ENCODE data around the gene UFL1.

Gene UFL1

DNA sequence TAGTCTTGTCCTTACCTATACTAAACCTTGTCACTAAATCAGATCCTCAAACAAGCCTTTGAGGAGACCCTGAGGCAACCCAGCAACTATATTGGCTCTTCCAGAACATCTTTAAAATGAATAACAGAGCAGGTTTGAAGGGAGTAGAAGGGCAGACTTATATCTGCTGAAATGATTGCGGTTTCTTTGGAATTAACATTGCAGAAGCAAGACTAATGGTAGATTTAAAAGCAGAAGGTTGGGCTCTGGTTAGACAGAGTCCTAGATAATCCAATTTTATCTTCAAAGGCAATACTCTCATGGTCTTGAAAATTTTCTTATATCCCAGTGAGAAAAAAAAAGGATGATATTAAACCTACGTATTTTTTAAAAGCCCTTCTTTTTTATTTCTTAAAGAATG lies 60.4 kb downstream of the UFL1 start:
- no peaks in the 10 kb centered on the region for H3K27me3 ChIP-seq (replicated peaks; ENCODE audit: insufficient read depth, low read length)
- H3K4me3 ChIP-seq (ENCODE audit: low read length), result no peak overlapping the region
- no peak overlapping the region for H3K4me2 ChIP-seq (ENCODE audit: low read depth, low read length)
- no peaks in the 10 kb centered on the region for H4K20me1 ChIP-seq (ENCODE audit: insufficient read depth, low read length)
- no peaks in the 10 kb centered on the region for H3K4me1 ChIP-seq (ENCODE audit: low read length)
- H3K9ac ChIP-seq (ENCODE audit: low read length), result no peak overlapping the region
- H3K36me3 ChIP-seq (replicated peaks; ENCODE audit: insufficient read depth, low read length), result no peaks in the 10 kb centered on the region
- no peak overlapping the region for H3K27ac ChIP-seq (ENCODE audit: low read length)
- H3K79me2 ChIP-seq (ENCODE audit: low read length), result no peaks in the 10 kb centered on the region
- H2AFZ ChIP-seq (ENCODE audit: low read length), result no peak overlapping the region
- no peaks in the 10 kb centered on the region for H3K9me2 ChIP-seq (replicated peaks; ENCODE audit: insufficient read depth, low read length)
- no peak for DNase-seq
- TF ChIP-seq, protein P1, sequence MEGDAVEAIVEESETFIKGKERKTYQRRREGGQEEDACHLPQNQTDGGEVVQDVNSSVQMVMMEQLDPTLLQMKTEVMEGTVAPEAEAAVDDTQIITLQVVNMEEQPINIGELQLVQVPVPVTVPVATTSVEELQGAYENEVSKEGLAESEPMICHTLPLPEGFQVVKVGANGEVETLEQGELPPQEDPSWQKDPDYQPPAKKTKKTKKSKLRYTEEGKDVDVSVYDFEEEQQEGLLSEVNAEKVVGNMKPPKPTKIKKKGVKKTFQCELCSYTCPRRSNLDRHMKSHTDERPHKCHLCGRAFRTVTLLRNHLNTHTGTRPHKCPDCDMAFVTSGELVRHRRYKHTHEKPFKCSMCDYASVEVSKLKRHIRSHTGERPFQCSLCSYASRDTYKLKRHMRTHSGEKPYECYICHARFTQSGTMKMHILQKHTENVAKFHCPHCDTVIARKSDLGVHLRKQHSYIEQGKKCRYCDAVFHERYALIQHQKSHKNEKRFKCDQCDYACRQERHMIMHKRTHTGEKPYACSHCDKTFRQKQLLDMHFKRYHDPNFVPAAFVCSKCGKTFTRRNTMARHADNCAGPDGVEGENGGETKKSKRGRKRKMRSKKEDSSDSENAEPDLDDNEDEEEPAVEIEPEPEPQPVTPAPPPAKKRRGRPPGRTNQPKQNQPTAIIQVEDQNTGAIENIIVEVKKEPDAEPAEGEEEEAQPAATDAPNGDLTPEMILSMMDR (IDR thresholded peaks at IDR 0.05; ENCODE audit: low read length), result no peak
- no peak for TF ChIP-seq EZH2 (optimal IDR thresholded peaks at IDR 0.05; ENCODE audit: low read depth, low read length)
- no peak for TF ChIP-seq EZH2phosphoT487 (IDR thresholded peaks at IDR 0.05; ENCODE audit: low read length)
- H3K9me3 ChIP-seq (replicated peaks; ENCODE audit: insufficient read depth, low read length), result no peaks in the 10 kb centered on the region
- no peaks in the 10 kb centered on the region for H3F3A ChIP-seq (ENCODE audit: insufficient read depth, low read length)

GRCh38 chr6:96582436-96582835 lies 60.8 kb downstream of the UFL1 start:
- Histone ChIP-seq H4K20me1 (ENCODE audit: insufficient read depth, low read length) (no peaks in the 10 kb centered on the region), H3K4me1 (ENCODE audit: low read length) (no peaks in the 10 kb centered on the region), H3K4me2 (ENCODE audit: low read depth, low read length) (no peak overlapping the region), H3K9me3 (replicated peaks; ENCODE audit: insufficient read depth, low read length) (no peaks in the 10 kb centered on the region), H2AFZ (ENCODE audit: low read length) (no peak overlapping the region), H3K79me2 (ENCODE audit: low read length) (no peaks in the 10 kb centered on the region), H3K4me3 (ENCODE audit: low read length) (no peak overlapping the region), H3K27ac (ENCODE audit: low read length) (no peak overlapping the region), H3K27me3 (replicated peaks; ENCODE audit: insufficient read depth, low read length) (no peaks in the 10 kb centered on the region), H3K9ac (ENCODE audit: low read length) (no peak overlapping the region), H3F3A (ENCODE audit: insufficient read depth, low read length) (no peaks in the 10 kb centered on the region), H3K9me2 (replicated peaks; ENCODE audit: insufficient read depth, low read length) (no peaks in the 10 kb centered on the region), H3K36me3 (replicated peaks; ENCODE audit: insufficient read depth, low read length) (no peaks in the 10 kb centered on the region)
- TF ChIP-seq EZH2 (optimal IDR thresholded peaks at IDR 0.05; ENCODE audit: low read depth, low read length) (no peak), EZH2phosphoT487 (IDR thresholded peaks at IDR 0.05; ENCODE audit: low read length) (no peak)
- TF ChIP-seq, protein P1 (IDR thresholded peaks at IDR 0.05; ENCODE audit: low read length), result no peak
- DNase-seq, result no peak

- Histone ChIP-seq H3K4me2 (ENCODE audit: low read depth, low read length) (no peak overlapping the region), H3K9me3 (replicated peaks; ENCODE audit: insufficient read depth, low read length) (no peaks in the 10 kb centered on the region), H3K27me3 (replicated peaks; ENCODE audit: insufficient read depth, low read length) (no peaks in the 10 kb centered on the region), H3K36me3 (replicated peaks; ENCODE audit: insufficient read depth, low read length) (no peaks in the 10 kb centered on the region), H3K4me3 (ENCODE audit: low read length) (no peak overlapping the region), H3K27ac (ENCODE audit: low read length) (no peak overlapping the region), H3K9me2 (replicated peaks; ENCODE audit: insufficient read depth, low read length) (no peaks in the 10 kb centered on the region; the same call in 1 of the 2 replicates), H4K20me1 (ENCODE audit: insufficient read depth, low read length) (no peaks in the 10 kb centered on the region), H3K9ac (ENCODE audit: low read length) (no peak overlapping the region), H3K79me2 (ENCODE audit: low read length) (no peaks in the 10 kb centered on the region), H3F3A (ENCODE audit: insufficient read depth, low read length) (no peaks in the 10 kb centered on the region), H3K4me1 (ENCODE audit: low read length) (peaks cover 1% of the 10 kb centered on the region), H2AFZ (ENCODE audit: low read length) (no peak overlapping the region)
- no peak for DNase-seq
- no peak for TF ChIP-seq EZH2 (optimal IDR thresholded peaks at IDR 0.05; ENCODE audit: low read depth, low read length)
- no peak for TF ChIP-seq EZH2phosphoT487 (IDR thresholded peaks at IDR 0.05; ENCODE audit: low read length)
- TF ChIP-seq, protein P1 (IDR thresholded peaks at IDR 0.05; ENCODE audit: low read length), result no peak
Measured at GRCh38 chr6:96604420-96604819, 82.8 kb downstream of the UFL1 start.
